Muscle layer of colon (tissue), 2 donors: ENCODE measurements around the gene PDGFD.

ENCODE experiments used
- H3K27ac ChIP-seq: one replicate; pipeline ENCODE4 v1.7.0; 2013; ENCODE audit warnings: low read depth, mild to moderate bottlenecking, low read length, moderate library complexity
- H3K27me3 ChIP-seq, 2 donors: one replicate each; pipeline ENCODE4 v1.7.0; 2013; ENCODE audit warnings: low read length in 2 of 2, mild to moderate bottlenecking in 2 of 2; ENCODE audit not compliant: insufficient read depth in 2 of 2, control insufficient read depth in 1 of 2
- H3K36me3 ChIP-seq: one replicate; pipeline ENCODE4 v1.7.0; 2013; ENCODE audit warnings: mild to moderate bottlenecking, low read length; ENCODE audit not compliant: insufficient read depth
- H3K4me1 ChIP-seq: one replicate; pipeline ENCODE4 v1.7.0; 2013; ENCODE audit warnings: mild to moderate bottlenecking, low read length; ENCODE audit not compliant: insufficient read depth
- H3K4me3 ChIP-seq, 2 donors: one replicate each; pipeline ENCODE4 v1.7.0; 2013; ENCODE audit warnings: low read length in 2 of 2, low read depth in 1 of 2, mild to moderate bottlenecking in 1 of 2, moderate library complexity in 1 of 2
- H3K9ac ChIP-seq: one replicate; pipeline ENCODE4 v1.7.0; 2013; ENCODE audit warnings: low read length
- H3K9me3 ChIP-seq: one replicate; pipeline ENCODE4 v1.7.0; 2013; ENCODE audit warnings: mild to moderate bottlenecking, low read length
- donor health status: abdominal sarcoma.
- donor health status: Adenocarcinoma of cecum.

The PDGFD gene

GRCh38 chr11:104142698-104143097 lies 21.2 kb downstream of the PDGFD start:
- Histone ChIP-seq H3K9me3 (no peaks in the 10 kb centered on the region), H3K4me1 (no peaks in the 10 kb centered on the region), H3K9ac (no peak overlapping the region), H3K27ac (no peak overlapping the region), H3K4me3 (no peak overlapping the region), H3K36me3 (no peaks in the 10 kb centered on the region), H3K27me3 (no peaks in the 10 kb centered on the region)

- Histone ChIP-seq H3K27me3 (no peaks in the 10 kb centered on the region), H3K9me3 (no peaks in the 10 kb centered on the region), H3K4me1 (no peaks in the 10 kb centered on the region), H3K4me3 (no peak overlapping the region), H3K9ac (no peak overlapping the region), H3K27ac (no peak overlapping the region), H3K36me3 (no peaks in the 10 kb centered on the region)
Measured at GRCh38 chr11:104136861-104137260, 27.1 kb downstream of the PDGFD start.

- Histone ChIP-seq H3K4me3 (no peak overlapping the region), H3K36me3 (no peaks in the 10 kb centered on the region), H3K9me3 (no peaks in the 10 kb centered on the region), H3K9ac (no peak overlapping the region), H3K27me3 (no peaks in the 10 kb centered on the region), H3K4me1 (no peaks in the 10 kb centered on the region), H3K27ac (no peak overlapping the region)
Measured at GRCh38 chr11:104134745-104135144, 29.2 kb downstream of the PDGFD start.

- Histone ChIP-seq H3K4me1 (no peaks in the 10 kb centered on the region), H3K27ac (no peak overlapping the region), H3K36me3 (no peaks in the 10 kb centered on the region), H3K4me3 (no peak overlapping the region), H3K9ac (no peak overlapping the region), H3K9me3 (no peaks in the 10 kb centered on the region), H3K27me3 (no peaks in the 10 kb centered on the region)
Measured at GRCh38 chr11:104130161-104130560, 33.8 kb downstream of the PDGFD start.

GRCh38 chr11:104129145-104129544 lies 34.8 kb downstream of the PDGFD start:
- Histone ChIP-seq H3K9ac (no peak overlapping the region), H3K4me3 (no peak overlapping the region), H3K27ac (no peak overlapping the region), H3K4me1 (no peaks in the 10 kb centered on the region), H3K27me3 (no peaks in the 10 kb centered on the region), H3K36me3 (no peaks in the 10 kb centered on the region), H3K9me3 (no peaks in the 10 kb centered on the region)

GRCh38 chr11:104127828-104128227 lies 36.1 kb downstream of the PDGFD start:
- Histone ChIP-seq H3K4me3 (no peak overlapping the region), H3K36me3 (no peaks in the 10 kb centered on the region), H3K9me3 (no peaks in the 10 kb centered on the region), H3K27ac (no peak overlapping the region), H3K27me3 (no peaks in the 10 kb centered on the region), H3K9ac (no peak overlapping the region), H3K4me1 (no peaks in the 10 kb centered on the region)

- Histone ChIP-seq H3K36me3 (no peaks in the 10 kb centered on the region), H3K4me3 (no peak overlapping the region), H3K9ac (no peak overlapping the region), H3K4me1 (no peaks in the 10 kb centered on the region), H3K27ac (no peak overlapping the region), H3K9me3 (no peaks in the 10 kb centered on the region), H3K27me3 (no peaks in the 10 kb centered on the region)
Measured at GRCh38 chr11:104126464-104126863, 37.5 kb downstream of the PDGFD start.

- H3K4me3 ChIP-seq = no peak overlapping the region
- no peaks in the 10 kb centered on the region for H3K36me3 ChIP-seq
- H3K27me3 ChIP-seq = no peaks in the 10 kb centered on the region
- H3K9ac ChIP-seq = no peak overlapping the region
- no peaks in the 10 kb centered on the region for H3K9me3 ChIP-seq
- no peaks in the 10 kb centered on the region for H3K4me1 ChIP-seq
- no peak overlapping the region for H3K27ac ChIP-seq
Measured at GRCh38 chr11:104124979-104125378, 39.0 kb downstream of the PDGFD start.

GRCh38 chr11:104122836-104123235 lies 41.1 kb downstream of the PDGFD start:
- Histone ChIP-seq H3K27me3 (no peaks in the 10 kb centered on the region), H3K4me3 (no peak overlapping the region), H3K9me3 (no peaks in the 10 kb centered on the region), H3K4me1 (no peaks in the 10 kb centered on the region), H3K36me3 (no peaks in the 10 kb centered on the region), H3K27ac (no peak overlapping the region), H3K9ac (no peak overlapping the region)

GRCh38 chr11:104122011-104122635 lies 41.8 kb downstream of the PDGFD start:
- Histone ChIP-seq H3K9me3 (no peaks in the 10 kb centered on the region), H3K9ac (no peak overlapping the region), H3K4me3 (no peak overlapping the region), H3K27ac (no peak overlapping the region), H3K27me3 (no peaks in the 10 kb centered on the region), H3K36me3 (no peaks in the 10 kb centered on the region), H3K4me1 (no peaks in the 10 kb centered on the region)

GRCh38 chr11:104120493-104121137 lies 43.3 kb downstream of the PDGFD start:
- no peaks in the 10 kb centered on the region for H3K27me3 ChIP-seq
- no peaks in the 10 kb centered on the region for H3K36me3 ChIP-seq
- H3K9me3 ChIP-seq = no peaks in the 10 kb centered on the region
- no peaks in the 10 kb centered on the region for H3K4me1 ChIP-seq
- no peak overlapping the region for H3K9ac ChIP-seq
- no peak overlapping the region for H3K4me3 ChIP-seq
- H3K27ac ChIP-seq = no peak overlapping the region

GRCh38 chr11:104118105-104118744 lies 45.7 kb downstream of the PDGFD start:
- Histone ChIP-seq H3K27me3 (no peaks in the 10 kb centered on the region), H3K36me3 (no peaks in the 10 kb centered on the region), H3K9ac (no peak overlapping the region), H3K9me3 (no peaks in the 10 kb centered on the region), H3K27ac (no peak overlapping the region), H3K4me3 (no peak overlapping the region), H3K4me1 (no peaks in the 10 kb centered on the region)
